Hematopoietic multipotent progenitor cell treated with erythropoietin and hydrocortisone succinate and interleukin-3 and kit ligand, for 15 days (in vitro differentiated cells): ENCODE results near the gene PRKCB.

Experiments
- DNase-seq: peaks from one replicate; pipeline ENCODE4 v3.0.0-alpha.2; 2015; ENCODE audit warnings: low spot score

PRKCB gene

GRCh38 chr16:23836404-23837311 is 875 bp downstream of the PRKCB start:
- no peak for DNase-seq

- DNase-seq: no peak
These were observed 1.9 kb downstream of the PRKCB start for GRCh38 chr16:23837553-23838308.

DNA sequence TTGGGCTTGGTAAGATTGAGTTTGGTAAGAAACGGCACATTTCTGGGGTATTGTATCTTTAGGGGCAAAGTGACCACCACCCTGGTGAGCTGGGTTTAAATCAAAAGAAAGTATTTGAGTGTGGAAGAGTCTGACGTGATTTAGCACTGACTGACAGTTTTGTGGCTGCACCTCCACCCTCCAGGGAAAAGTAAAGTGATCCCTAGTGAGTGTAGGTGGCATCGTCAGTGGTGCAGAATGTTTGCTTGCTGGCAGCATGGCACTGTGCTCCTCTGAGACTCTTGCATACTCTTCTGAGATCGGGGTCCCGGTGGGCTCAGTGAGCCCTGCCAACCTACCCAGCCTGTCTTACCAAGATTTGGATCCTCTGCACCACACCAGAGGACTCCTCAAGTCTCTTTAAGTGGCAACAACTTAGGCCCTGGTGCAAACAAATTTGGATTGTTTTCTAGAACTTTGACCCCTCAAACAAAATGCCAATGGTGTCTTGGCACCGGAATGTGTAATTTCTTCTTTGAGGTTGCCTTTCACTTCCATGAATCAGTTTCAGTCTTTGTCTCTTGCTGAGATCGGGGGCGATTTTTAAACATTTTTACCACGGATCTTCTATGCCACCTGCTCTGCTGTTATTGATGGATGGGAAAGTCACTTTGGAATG is 2.8 kb downstream of the PRKCB start:
- DNase-seq: no peak

GRCh38 chr16:23840310-23840709 is 4.5 kb downstream of the PRKCB start:
- no peak for DNase-seq

DNA sequence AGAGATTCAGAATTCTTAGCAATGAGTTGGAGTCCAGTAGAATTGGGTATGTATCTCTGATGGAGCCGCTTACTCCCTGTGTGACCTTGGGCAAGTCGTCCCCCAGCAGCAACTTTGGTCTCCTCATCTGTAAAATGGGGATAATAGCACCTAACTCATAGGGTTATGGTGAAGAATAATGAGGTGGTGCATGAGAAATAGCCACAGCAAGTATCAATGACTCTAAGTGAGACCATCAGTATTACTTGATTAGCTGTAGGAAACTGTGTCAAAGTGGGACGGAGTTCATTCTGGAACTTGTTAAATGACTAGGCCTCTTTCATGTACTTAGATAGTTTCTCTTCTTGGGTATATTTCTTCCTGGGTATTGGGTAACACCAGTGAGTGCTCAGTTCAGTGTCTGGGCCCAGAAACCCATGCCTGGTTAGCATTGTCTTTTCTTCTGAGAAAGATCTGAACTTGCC is 6.4 kb downstream of the PRKCB start:
- DNase-seq: no peak

DNA sequence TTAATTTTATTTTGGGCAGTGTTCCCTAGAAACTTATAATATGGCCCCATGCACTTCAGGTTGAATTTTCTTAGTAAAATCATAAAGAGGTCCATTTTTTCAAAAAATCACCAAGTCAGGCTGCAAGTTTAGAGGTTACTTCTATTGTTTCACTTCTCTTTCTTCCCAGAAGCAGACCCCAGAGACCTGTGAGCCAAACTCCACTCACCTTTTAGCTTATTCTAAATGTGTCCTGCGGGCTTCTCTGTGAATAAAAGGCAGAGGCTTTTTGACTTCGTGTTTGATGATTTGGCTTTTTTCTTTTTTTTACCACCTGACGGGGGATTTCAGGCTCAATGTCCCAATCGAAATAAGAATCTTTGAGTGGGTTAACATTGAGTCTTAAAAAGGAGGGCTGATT is 7.4 kb downstream of the PRKCB start:
- DNase-seq: no peak

DNA sequence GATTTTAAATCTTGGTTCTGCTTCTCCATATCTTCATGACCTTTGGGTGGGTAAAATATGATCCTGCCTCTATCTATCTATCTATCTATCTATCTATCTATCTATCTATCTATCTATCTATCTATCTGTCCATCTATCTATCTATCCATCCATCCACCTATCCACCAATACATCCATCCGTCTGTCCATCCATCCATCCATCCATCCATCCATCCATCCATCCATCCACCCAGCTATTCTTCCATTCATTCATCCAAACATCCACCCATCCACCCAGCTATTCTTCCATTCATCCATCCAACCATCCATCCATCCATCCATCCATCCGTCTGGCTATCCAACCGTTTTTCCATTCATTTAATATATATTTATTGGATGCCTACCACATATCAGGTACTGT is 11.5 kb downstream of the PRKCB start:
- DNase-seq: no peak

DNA sequence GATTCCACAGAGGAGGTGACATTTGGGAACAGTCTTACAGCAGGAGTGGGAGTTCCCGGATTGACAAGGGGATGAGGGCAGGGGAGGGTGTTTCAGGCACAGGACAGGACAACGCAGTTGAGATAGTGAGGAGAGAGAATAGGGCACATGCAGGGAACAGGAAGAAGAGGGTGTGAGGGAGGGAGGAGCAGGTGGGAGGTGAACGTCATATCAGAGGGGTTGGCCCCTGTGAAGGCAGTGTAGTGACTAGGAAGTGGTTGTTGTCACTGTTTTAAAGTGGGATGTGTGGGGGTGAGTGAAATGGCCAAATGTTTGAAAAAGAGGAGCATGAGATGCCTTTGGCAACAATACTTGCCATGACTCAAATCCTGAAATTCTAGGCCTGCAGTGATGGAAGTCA is 12.2 kb downstream of the PRKCB start:
- DNase-seq: no peak

GRCh38 chr16:23848958-23849357 is 13.2 kb downstream of the PRKCB start:
- DNase-seq: no peak

DNA sequence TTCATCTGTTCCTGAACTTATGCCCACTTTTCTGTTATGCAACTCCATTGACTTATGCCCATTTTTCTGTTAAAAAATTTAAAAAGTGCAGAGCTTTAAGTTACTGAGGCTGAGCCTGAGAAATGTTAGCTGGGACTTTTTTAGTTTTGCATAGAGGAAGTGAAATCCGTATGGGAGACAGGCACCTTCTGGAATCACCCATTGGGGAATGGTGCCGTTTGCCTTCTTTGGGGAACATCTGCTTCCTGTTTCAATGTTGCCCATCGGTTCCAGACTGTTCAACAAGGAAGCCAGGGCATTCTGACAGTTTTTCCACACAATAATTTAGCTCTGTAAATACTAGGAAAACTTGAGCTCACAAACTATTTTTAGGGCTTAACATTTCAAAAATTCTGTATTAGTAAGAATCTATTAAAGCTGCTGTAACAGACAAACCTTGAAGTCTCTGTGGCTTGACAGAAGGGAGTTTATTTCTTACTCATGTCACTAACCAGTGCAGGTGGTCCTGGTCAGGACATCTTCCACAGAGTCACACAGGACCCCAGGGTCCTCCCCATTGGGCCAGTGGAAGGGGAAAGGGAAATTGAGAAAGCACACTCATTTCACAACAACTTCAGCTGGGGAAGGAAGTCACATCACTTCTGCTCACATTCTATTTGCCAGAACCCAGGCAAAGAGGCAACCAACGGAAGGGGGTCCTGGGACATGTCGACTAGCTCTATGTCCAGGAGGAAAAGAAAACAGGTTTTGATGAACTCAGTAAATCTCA is 17.2 kb downstream of the PRKCB start:
- no peak for DNase-seq

DNA sequence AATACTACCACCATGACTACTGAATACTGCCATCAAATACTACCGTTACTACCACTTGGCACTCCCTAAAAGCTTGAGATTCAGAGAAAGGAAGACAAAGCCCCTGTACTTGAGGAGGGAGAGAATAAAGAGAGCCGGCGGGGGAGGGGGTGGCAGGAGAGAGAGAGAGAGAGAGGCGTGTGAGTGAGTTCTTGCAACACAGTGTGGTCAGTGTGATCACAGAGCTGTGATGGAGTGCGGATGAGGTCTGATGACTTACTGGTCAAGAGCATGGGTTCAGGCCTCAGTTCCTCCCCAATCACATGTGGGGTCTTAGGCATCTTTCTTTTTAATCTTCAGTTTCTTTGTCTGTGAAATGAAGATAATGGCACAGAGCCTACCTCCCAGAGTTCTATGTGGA is 19.2 kb downstream of the PRKCB start:
- DNase-seq: no peak

DNA sequence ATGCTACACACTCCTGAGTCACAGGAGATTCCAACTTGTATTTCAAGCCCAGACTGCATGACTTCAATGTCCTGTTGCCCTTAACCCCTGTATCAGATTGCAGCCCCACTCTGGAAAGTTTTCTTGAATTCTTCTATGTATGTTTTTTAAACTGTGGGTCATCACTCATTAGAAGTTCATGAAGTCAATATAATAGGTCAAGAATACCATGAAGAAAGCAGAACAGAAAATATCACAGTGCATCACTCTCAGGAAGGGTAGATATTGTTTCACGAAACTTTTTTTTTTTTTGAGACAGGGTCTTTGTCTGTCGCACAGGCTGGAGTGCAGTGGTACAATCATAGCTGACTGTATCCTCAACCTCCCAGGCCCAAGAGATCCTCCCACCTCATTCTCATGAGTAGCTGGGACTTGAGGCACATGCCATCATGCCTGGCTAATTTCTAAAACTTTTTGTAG is 20.5 kb downstream of the PRKCB start:
- DNase-seq: no peak

GRCh38 chr16:23857256-23857880 is 21.6 kb downstream of the PRKCB start:
- DNase-seq: no peak

GRCh38 chr16:23857881-23858269 is 22.1 kb downstream of the PRKCB start:
- no peak for DNase-seq

GRCh38 chr16:23858542-23858941 is 22.8 kb downstream of the PRKCB start:
- DNase-seq: no peak

GRCh38 chr16:23859713-23860269 is 24.0 kb downstream of the PRKCB start:
- no peak for DNase-seq

- no peak for DNase-seq
These were observed 26.1 kb downstream of the PRKCB start for GRCh38 chr16:23861874-23862273.

- DNase-seq: no peak
These were observed 26.8 kb downstream of the PRKCB start for GRCh38 chr16:23862556-23862955.

DNA sequence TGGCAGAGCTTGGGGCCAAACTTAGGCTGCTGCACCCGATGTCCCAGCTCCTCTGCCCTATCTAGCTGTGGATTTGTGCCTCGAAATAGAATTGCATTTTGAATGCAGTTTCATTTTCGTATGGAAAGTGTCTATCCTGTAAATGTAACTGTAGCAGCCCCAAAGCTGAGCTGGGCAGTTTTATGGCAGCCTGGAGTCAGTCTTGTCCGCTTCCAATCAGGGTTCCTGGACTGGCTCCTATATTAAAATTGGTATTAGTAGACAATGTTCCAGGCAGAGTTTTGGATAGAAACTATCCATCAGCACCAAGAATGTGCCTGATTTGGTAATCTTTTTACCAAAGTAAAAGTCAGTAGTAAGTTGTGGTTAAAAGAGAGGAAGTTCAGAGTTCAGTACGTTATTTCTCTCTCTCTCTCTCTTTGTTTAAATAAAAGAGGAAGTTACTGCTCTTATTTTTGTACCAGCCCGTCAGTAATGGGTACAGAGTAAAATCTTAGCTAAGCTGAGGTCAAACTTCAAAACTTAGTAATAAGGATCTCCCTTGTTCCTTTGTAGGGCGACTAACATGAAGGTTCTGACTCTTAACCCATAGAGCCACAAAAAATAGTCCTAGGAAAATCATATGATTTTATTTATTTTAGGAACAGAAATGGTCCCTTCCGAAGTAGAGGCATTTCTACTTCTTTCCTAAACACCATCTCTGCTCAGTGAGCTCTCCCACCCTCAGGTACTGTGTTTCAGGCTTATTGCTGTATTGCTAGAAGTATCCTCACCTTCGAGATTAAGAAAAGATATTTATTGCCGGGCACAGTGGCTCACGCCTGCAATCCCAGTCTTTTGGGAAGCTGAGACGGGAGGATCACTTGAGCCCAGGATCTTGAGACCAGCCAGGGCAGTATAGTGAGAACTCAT is 28.0 kb downstream of the PRKCB start:
- no peak for DNase-seq

DNA sequence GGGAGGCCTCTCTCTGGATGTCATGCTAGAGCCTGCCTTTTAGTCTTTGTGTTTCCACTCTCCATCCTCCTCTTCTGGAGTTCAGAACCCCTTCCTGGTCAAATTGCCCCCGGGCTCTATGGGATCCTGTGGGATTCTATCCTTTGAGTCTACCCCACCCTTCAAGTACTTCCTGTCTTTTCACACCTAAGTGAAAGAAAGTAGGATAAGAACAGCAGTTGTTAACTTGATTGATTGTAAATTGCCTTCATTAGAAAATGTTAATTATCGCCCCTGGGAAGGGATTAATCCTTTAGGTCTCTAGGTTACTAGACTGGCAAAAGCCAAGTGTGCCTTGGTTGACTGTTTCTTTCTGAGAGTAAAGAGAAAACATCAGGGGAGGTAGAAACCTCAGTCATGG is 30.1 kb downstream of the PRKCB start:
- no peak for DNase-seq
